ENCODE results near the gene BAIAP2. TPM values are rescaled to one million over a fixed set of nuclear protein-coding genes. Genes with fewer than 3 reads are reported as not detected.

Gene BAIAP2
- total RNA-seq, 1 donor from 2014 or later, result 119 TPM

GRCh38 chr17:81039854-81040758 is 5.2 kb downstream of the BAIAP2 start:
- ATAC-seq (no peak), DNase-seq (no peak)
- Histone ChIP-seq H3K9me3 (no peaks in the 10 kb centered on the region), H3K27me3 (ENCODE audit: low read depth) (no peaks in the 10 kb centered on the region), H3K27ac (peak overlapping the region; percentile 56), H3K4me1 (peaks cover 92% of the 10 kb centered on the region), H3K4me3 (peak overlapping the region; percentile 1), H3K36me3 (peaks cover 7% of the 10 kb centered on the region)
- no peak for TF ChIP-seq CTCF (IDR thresholded peaks at IDR 0.05)
- intact Hi-C loops (cut with DNase I), result no loop called here

GRCh38 chr17:81040791-81041337 is 5.9 kb downstream of the BAIAP2 start:
- Histone ChIP-seq H3K4me1 (peaks cover 99% of the 10 kb centered on the region), H3K27ac (peak overlapping the region; percentile 56), H3K27me3 (ENCODE audit: low read depth) (no peaks in the 10 kb centered on the region), H3K9me3 (no peaks in the 10 kb centered on the region), H3K36me3 (peaks cover 7% of the 10 kb centered on the region), H3K4me3 (no peak overlapping the region)
- intact Hi-C loops (cut with DNase I), result no loop called here
- ATAC-seq (no peak), DNase-seq (no peak)
- TF ChIP-seq CTCF (IDR thresholded peaks at IDR 0.05), result peak; percentile 43

DNA sequence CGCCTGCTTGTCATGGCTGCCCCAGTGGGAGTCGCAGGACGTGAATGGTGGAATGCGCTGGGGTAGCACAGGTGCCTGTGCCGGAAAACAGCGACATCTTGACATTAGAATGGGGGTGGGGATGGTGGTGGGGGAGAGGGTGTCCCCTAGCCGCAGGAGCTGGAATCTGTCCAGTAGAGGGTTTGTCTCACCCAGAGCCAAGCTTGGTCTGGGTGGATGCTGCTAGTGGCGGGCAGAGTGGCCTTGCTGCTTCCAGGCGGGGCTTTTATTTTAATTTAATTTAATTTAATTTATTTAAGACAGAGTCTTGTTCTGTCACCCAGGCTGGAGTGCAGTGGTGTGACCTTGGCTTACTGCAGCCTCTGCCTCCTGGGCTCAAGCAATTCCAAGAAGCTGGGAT is 7.7 kb downstream of the BAIAP2 start:
- Histone ChIP-seq H3K36me3 (peaks cover 7% of the 10 kb centered on the region), H3K9me3 (no peaks in the 10 kb centered on the region), H3K4me1 (peaks cover 100% of the 10 kb centered on the region), H3K27me3 (ENCODE audit: low read depth) (no peaks in the 10 kb centered on the region), H3K27ac (peak overlapping the region; percentile 92), H3K4me3 (no peak overlapping the region)
- intact Hi-C loops (cut with DNase I), result no loop called here
- no peak for TF ChIP-seq CTCF (IDR thresholded peaks at IDR 0.05)
- DNase-seq (no peak), ATAC-seq (no peak)

DNA sequence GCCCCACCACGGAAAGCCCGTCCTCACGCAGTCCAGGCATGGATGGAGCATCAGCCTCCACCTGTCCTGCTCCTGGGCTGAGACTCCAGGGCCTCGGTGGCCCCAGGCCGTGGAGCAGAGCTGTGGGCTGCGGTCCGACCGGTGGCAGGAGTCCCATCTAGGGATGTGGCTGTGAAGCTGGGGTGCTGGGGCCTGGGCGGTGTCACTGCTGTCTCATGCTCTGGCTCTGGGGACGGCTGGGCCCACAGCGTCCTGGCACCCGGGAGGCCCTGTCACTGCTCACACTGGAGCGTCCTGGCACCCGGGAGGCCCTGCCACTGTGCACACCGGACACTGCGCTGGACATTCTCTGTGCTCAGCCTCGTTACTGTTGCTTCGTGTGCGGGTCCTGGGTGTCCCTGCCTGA is 8.4 kb downstream of the BAIAP2 start:
- DNase-seq (no peak), ATAC-seq (no peak)
- peaks cover 7% of the 10 kb centered on the region for H3K36me3 ChIP-seq
- TF ChIP-seq CTCF (IDR thresholded peaks at IDR 0.05), result no peak
- no peaks in the 10 kb centered on the region for H3K27me3 ChIP-seq (ENCODE audit: low read depth)
- intact Hi-C loops (cut with DNase I), result no loop called here
- H3K27ac ChIP-seq, result peak overlapping the region; percentile 92
- peak overlapping the region; percentile 16 for H3K4me3 ChIP-seq
- no peaks in the 10 kb centered on the region for H3K9me3 ChIP-seq
- H3K4me1 ChIP-seq, result peaks cover 99% of the 10 kb centered on the region

DNA sequence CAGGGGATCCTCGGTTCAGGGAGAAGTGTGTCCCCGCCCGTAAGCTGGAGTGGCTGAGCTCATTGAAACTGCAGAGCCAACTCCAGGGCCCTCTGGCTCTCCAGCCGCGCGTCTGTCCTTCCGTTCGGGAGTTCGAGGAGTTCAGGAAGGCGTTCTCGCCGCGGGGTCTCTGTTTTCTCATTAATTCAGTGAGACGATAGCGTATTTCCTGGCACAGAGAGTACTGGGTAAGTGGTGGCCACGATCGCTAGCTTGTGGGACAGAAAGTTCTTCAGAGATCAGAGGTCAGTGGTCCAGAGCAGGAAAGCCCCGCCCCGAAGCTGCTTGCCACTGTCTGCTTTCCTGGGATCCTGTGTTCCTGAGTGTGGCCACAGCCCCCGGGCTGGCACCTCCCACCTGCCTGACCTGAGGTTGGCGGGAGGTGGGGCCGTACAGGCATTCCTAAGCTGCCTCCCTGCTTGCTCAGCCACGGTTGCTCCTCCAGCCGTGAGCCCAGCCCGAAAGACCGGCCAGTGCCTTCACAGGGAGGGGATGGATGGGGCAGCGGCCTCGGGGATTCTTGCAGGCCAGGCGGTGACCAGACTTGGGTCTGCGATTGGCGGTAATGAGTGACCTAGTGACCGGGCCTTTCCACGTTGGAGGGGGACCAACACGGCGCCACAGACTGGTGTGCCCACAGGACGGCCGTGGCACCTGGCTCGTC is 8.9 kb downstream of the BAIAP2 start:
- peak overlapping the region; percentile 21 for H3K4me3 ChIP-seq
- ATAC-seq (peak; percentile 83), DNase-seq (peak; percentile 87)
- TF ChIP-seq CTCF (IDR thresholded peaks at IDR 0.05), result no peak
- intact Hi-C loops (cut with DNase I), result no loop called here
- no peaks in the 10 kb centered on the region for H3K9me3 ChIP-seq
- peak overlapping the region; percentile 92 for H3K27ac ChIP-seq
- H3K27me3 ChIP-seq (ENCODE audit: low read depth), result no peaks in the 10 kb centered on the region
- H3K36me3 ChIP-seq, result peaks cover 2% of the 10 kb centered on the region
- H3K4me1 ChIP-seq, result peaks cover 99% of the 10 kb centered on the region

Data from lower lobe of right lung (tissue), 2 donors.